ENCODE results near the gene PIK3R3.

The PIK3R3 gene

GRCh38 chr1:46086576-46086975 is 45.9 kb downstream of the PIK3R3 start:
- Histone ChIP-seq H3K27ac (ENCODE audit: low read length) (no peak overlapping the region), H3K36me3 (ENCODE audit: control insufficient read depth, insufficient read depth, low read length) (no peaks in the 10 kb centered on the region), H3K4me1 (ENCODE audit: control insufficient read depth, insufficient read depth, low read length) (no peaks in the 10 kb centered on the region), H3K4me3 (ENCODE audit: low read length) (no peak overlapping the region), H3K27me3 (ENCODE audit: control insufficient read depth, insufficient read depth, low read length) (no peaks in the 10 kb centered on the region), H3K9me3 (ENCODE audit: control insufficient read depth, insufficient read depth, low read length) (no peaks in the 10 kb centered on the region)
- no CpG with 5 or more reads among the region's 5 CpGs for WGBS (ENCODE audit: insufficient coverage, insufficient read length)
- no peak for DNase-seq (ENCODE audit: low read depth, low spot score)

GRCh38 chr1:46084553-46085451 is 47.6 kb downstream of the PIK3R3 start:
- Histone ChIP-seq H3K4me1 (ENCODE audit: control insufficient read depth, insufficient read depth, low read length) (no peaks in the 10 kb centered on the region; the same call in 1 of the 2 replicates), H3K36me3 (ENCODE audit: control insufficient read depth, insufficient read depth, low read length) (no peaks in the 10 kb centered on the region), H3K27ac (ENCODE audit: low read length) (no peak overlapping the region), H3K27me3 (ENCODE audit: control insufficient read depth, insufficient read depth, low read length) (no peaks in the 10 kb centered on the region), H3K9me3 (ENCODE audit: control insufficient read depth, insufficient read depth, low read length) (no peaks in the 10 kb centered on the region), H3K4me3 (ENCODE audit: low read length) (no peak overlapping the region)
- WGBS (ENCODE audit: insufficient coverage, insufficient read length): no CpG with 5 or more reads among the region's 1 CpG
- no peak for DNase-seq (ENCODE audit: low read depth, low spot score)

- no peak for DNase-seq (ENCODE audit: low read depth, low spot score)
- H3K27ac ChIP-seq (ENCODE audit: low read length): no peak overlapping the region
- H3K4me1 ChIP-seq (ENCODE audit: control insufficient read depth, insufficient read depth, low read length): no peaks in the 10 kb centered on the region; the same call in 1 of the 2 replicates
- H3K4me3 ChIP-seq (ENCODE audit: low read length): no peak overlapping the region
- no peaks in the 10 kb centered on the region for H3K27me3 ChIP-seq (ENCODE audit: control insufficient read depth, insufficient read depth, low read length)
- no peaks in the 10 kb centered on the region for H3K9me3 ChIP-seq (ENCODE audit: control insufficient read depth, insufficient read depth, low read length)
- no peaks in the 10 kb centered on the region for H3K36me3 ChIP-seq (ENCODE audit: control insufficient read depth, insufficient read depth, low read length)
These were observed 48.9 kb downstream of the PIK3R3 start for GRCh38 chr1:46083579-46083978.

GRCh38 chr1:46081619-46082018 is 50.8 kb downstream of the PIK3R3 start:
- H3K4me1 ChIP-seq (ENCODE audit: control insufficient read depth, insufficient read depth, low read length): no peaks in the 10 kb centered on the region; the same call in 1 of the 2 replicates
- no CpG with 5 or more reads among the region's 1 CpG for WGBS (ENCODE audit: insufficient coverage, insufficient read length)
- no peaks in the 10 kb centered on the region for H3K27me3 ChIP-seq (ENCODE audit: control insufficient read depth, insufficient read depth, low read length)
- H3K4me3 ChIP-seq (ENCODE audit: low read length): no peak overlapping the region
- no peak overlapping the region for H3K27ac ChIP-seq (ENCODE audit: low read length)
- H3K9me3 ChIP-seq (ENCODE audit: control insufficient read depth, insufficient read depth, low read length): no peaks in the 10 kb centered on the region
- DNase-seq (ENCODE audit: low read depth, low spot score): no peak
- H3K36me3 ChIP-seq (ENCODE audit: control insufficient read depth, insufficient read depth, low read length): no peaks in the 10 kb centered on the region

- Histone ChIP-seq H3K4me1 (ENCODE audit: control insufficient read depth, insufficient read depth, low read length) (no peaks in the 10 kb centered on the region; the same call in 1 of the 2 replicates), H3K27me3 (ENCODE audit: control insufficient read depth, insufficient read depth, low read length) (no peaks in the 10 kb centered on the region), H3K27ac (ENCODE audit: low read length) (no peak overlapping the region), H3K36me3 (ENCODE audit: control insufficient read depth, insufficient read depth, low read length) (no peaks in the 10 kb centered on the region; the same call in 1 of the 2 replicates), H3K9me3 (ENCODE audit: control insufficient read depth, insufficient read depth, low read length) (no peaks in the 10 kb centered on the region), H3K4me3 (ENCODE audit: low read length) (no peak overlapping the region)
- WGBS (ENCODE audit: insufficient coverage, insufficient read length): no CpG with 5 or more reads among the region's 7 CpGs
- no peak for DNase-seq (ENCODE audit: low read depth, low spot score)
These were observed 51.2 kb downstream of the PIK3R3 start for GRCh38 chr1:46081206-46081605.

- DNase-seq (ENCODE audit: low read depth, low spot score): no peak
- H3K4me3 ChIP-seq (ENCODE audit: low read length): no peak overlapping the region
- WGBS (ENCODE audit: insufficient coverage, insufficient read length): no CpG with 5 or more reads among the region's 3 CpGs
- H3K36me3 ChIP-seq (ENCODE audit: control insufficient read depth, insufficient read depth, low read length): no peaks in the 10 kb centered on the region; the same call in 1 of the 2 replicates
- no peak overlapping the region for H3K27ac ChIP-seq (ENCODE audit: low read length)
- no peaks in the 10 kb centered on the region; the same call in 1 of the 2 replicates for H3K4me1 ChIP-seq (ENCODE audit: control insufficient read depth, insufficient read depth, low read length)
- no peaks in the 10 kb centered on the region for H3K9me3 ChIP-seq (ENCODE audit: control insufficient read depth, insufficient read depth, low read length)
- no peaks in the 10 kb centered on the region for H3K27me3 ChIP-seq (ENCODE audit: control insufficient read depth, insufficient read depth, low read length)
These were observed 52.2 kb downstream of the PIK3R3 start for GRCh38 chr1:46080257-46080656.

GRCh38 chr1:46077644-46078043 is 54.8 kb downstream of the PIK3R3 start:
- no peak overlapping the region for H3K27ac ChIP-seq (ENCODE audit: low read length)
- no peaks in the 10 kb centered on the region; the same call in 1 of the 2 replicates for H3K4me1 ChIP-seq (ENCODE audit: control insufficient read depth, insufficient read depth, low read length)
- no CpG with 5 or more reads among the region's 4 CpGs for WGBS (ENCODE audit: insufficient coverage, insufficient read length)
- H3K9me3 ChIP-seq (ENCODE audit: control insufficient read depth, insufficient read depth, low read length): no peaks in the 10 kb centered on the region
- no peak for DNase-seq (ENCODE audit: low read depth, low spot score)
- H3K4me3 ChIP-seq (ENCODE audit: low read length): no peak overlapping the region
- no peaks in the 10 kb centered on the region; the same call in 1 of the 2 replicates for H3K36me3 ChIP-seq (ENCODE audit: control insufficient read depth, insufficient read depth, low read length)
- H3K27me3 ChIP-seq (ENCODE audit: control insufficient read depth, insufficient read depth, low read length): no peaks in the 10 kb centered on the region

GRCh38 chr1:46076343-46076742 is 56.1 kb downstream of the PIK3R3 start:
- H3K27ac ChIP-seq (ENCODE audit: low read length): no peak overlapping the region
- no peak for DNase-seq (ENCODE audit: low read depth, low spot score)
- no peaks in the 10 kb centered on the region; the same call in 1 of the 2 replicates for H3K4me1 ChIP-seq (ENCODE audit: control insufficient read depth, insufficient read depth, low read length)
- H3K4me3 ChIP-seq (ENCODE audit: low read length): no peak overlapping the region
- H3K36me3 ChIP-seq (ENCODE audit: control insufficient read depth, insufficient read depth, low read length): no peaks in the 10 kb centered on the region; the same call in 1 of the 2 replicates
- no peaks in the 10 kb centered on the region for H3K27me3 ChIP-seq (ENCODE audit: control insufficient read depth, insufficient read depth, low read length)
- WGBS (ENCODE audit: insufficient coverage, insufficient read length): no CpG with 5 or more reads among the region's 2 CpGs
- no peaks in the 10 kb centered on the region for H3K9me3 ChIP-seq (ENCODE audit: control insufficient read depth, insufficient read depth, low read length)

- H3K36me3 ChIP-seq (ENCODE audit: control insufficient read depth, insufficient read depth, low read length): no peaks in the 10 kb centered on the region; the same call in 1 of the 2 replicates
- no peak overlapping the region for H3K27ac ChIP-seq (ENCODE audit: low read length)
- no peak overlapping the region for H3K4me3 ChIP-seq (ENCODE audit: low read length)
- no peak for DNase-seq (ENCODE audit: low read depth, low spot score)
- no peaks in the 10 kb centered on the region for H3K4me1 ChIP-seq (ENCODE audit: control insufficient read depth, insufficient read depth, low read length)
- no CpG with 5 or more reads among the region's 1 CpG for WGBS (ENCODE audit: insufficient coverage, insufficient read length)
- H3K27me3 ChIP-seq (ENCODE audit: control insufficient read depth, insufficient read depth, low read length): no peaks in the 10 kb centered on the region
- no peaks in the 10 kb centered on the region for H3K9me3 ChIP-seq (ENCODE audit: control insufficient read depth, insufficient read depth, low read length)
These were observed 59.5 kb downstream of the PIK3R3 start for GRCh38 chr1:46072975-46073374.

GRCh38 chr1:46070164-46070814 is 62.1 kb downstream of the PIK3R3 start:
- Histone ChIP-seq H3K36me3 (ENCODE audit: control insufficient read depth, insufficient read depth, low read length) (no peaks in the 10 kb centered on the region), H3K27ac (ENCODE audit: low read length) (no peak overlapping the region)
- WGBS (ENCODE audit: insufficient coverage, insufficient read length): no CpG with 5 or more reads among the region's 6 CpGs

More at GRCh38 chr1:46070164-46070814, 62.1 kb downstream of the PIK3R3 start:
- Histone ChIP-seq H3K9me3 (ENCODE audit: control insufficient read depth, insufficient read depth, low read length) (no peaks in the 10 kb centered on the region), H3K27me3 (ENCODE audit: control insufficient read depth, insufficient read depth, low read length) (no peaks in the 10 kb centered on the region), H3K4me3 (ENCODE audit: low read length) (no peak overlapping the region), H3K4me1 (ENCODE audit: control insufficient read depth, insufficient read depth, low read length) (no peaks in the 10 kb centered on the region)
- DNase-seq (ENCODE audit: low read depth, low spot score): no peak

Data from iPS DF 6.9 (cell line).